Erythroblast (primary cell): Measurements from ENCODE around the gene HIVEP1.

Experiments used
- GATA1 ChIP-seq: IDR thresholded peaks from 2 replicates; pipeline ENCODE4 v1.6.1; 2011; ENCODE audit warnings: low read depth, mild to moderate bottlenecking, control low read depth, low read length, moderate library complexity
- POLR2A ChIP-seq: IDR thresholded peaks from 2 replicates; pipeline ENCODE4 v1.6.1; 2011; ENCODE audit warnings: mild to moderate bottlenecking, low read length

GRCh38 chr6:11975353-11975977 is 36.6 kb upstream of the HIVEP1 start:
- TF ChIP-seq POLR2A (no peak), GATA1 (no peak)
